ENCODE results near the gene MAX. TPM values are rescaled to one million over a fixed set of nuclear protein-coding genes. Genes with fewer than 3 reads are reported as not detected.

The MAX gene
- total RNA-seq, 1 experiment from 2014 or later = 72.9 TPM

DNA sequence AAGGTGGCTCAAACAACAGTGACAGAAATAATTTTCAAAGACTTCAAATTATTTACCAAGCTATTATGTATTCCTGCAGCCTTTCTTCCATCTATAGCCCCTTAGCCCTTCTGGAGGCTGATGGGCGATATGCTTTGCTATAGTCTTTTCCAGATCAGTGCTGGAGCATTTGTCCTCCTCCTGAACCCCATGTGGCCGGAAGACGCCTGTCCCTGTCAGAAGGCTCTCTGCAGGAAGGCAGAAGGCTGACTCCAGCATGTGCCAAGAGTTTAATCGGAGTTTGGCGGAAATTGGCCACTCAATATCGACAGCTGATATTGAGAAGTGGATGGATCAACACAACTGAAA, 49.3 kb upstream of the MAX start:
- H3K9me3 ChIP-seq (ENCODE audit: control insufficient read depth, low read depth, low read length) = no peaks in the 10 kb centered on the region
- H3K23me2 ChIP-seq (ENCODE audit: insufficient read length, low read depth, low read length, poor library complexity, severe bottlenecking) = no peaks in the 10 kb centered on the region
- H2AK5ac ChIP-seq (ENCODE audit: insufficient read length, low read length) = no peak overlapping the region
- DNase-seq = no peak
- H3K56ac ChIP-seq (ENCODE audit: insufficient read length, low read depth, low read length) = no peak overlapping the region
- H3K18ac ChIP-seq (ENCODE audit: insufficient read length, low read depth, low read length) = no peak overlapping the region
- H3K27me3 ChIP-seq (ENCODE audit: insufficient read depth, low read length) = no peaks in the 10 kb centered on the region
- Mint-ChIP-seq H3K4me3 (no peak overlapping the region), H3K9me3 (no peaks in the 10 kb centered on the region), H3K27me3 (ENCODE audit: low read depth) (no peaks in the 10 kb centered on the region; the same call in none of the 2 replicates), H3K4me1 (peaks cover 14 to 18% of the 10 kb centered on the region in 2 experiments), H3K36me3 (ENCODE audit: insufficient read depth in 1 of 3, low read depth in 3 of 3) (no peaks in the 10 kb centered on the region), H3K27ac (no peak overlapping the region; a peak in 1 of 7 replicates)
- H2BK15ac ChIP-seq (ENCODE audit: low read depth, low read length) = no peak overlapping the region
- no peak overlapping the region for H2BK120ac ChIP-seq (ENCODE audit: low read depth, low read length, poor library complexity, severe bottlenecking)
- no peak overlapping the region for H3T11ph ChIP-seq (ENCODE audit: low read length)
- no CpG with 5 or more reads among the region's 6 CpGs for WGBS (ENCODE audit: extremely low coverage, insufficient read length, low lambda C conversion rate)
- H2AFZ ChIP-seq (ENCODE audit: low read length) = no peak overlapping the region
- no peak overlapping the region for H2BK5ac ChIP-seq (ENCODE audit: insufficient read length, low read length)
- H3K23ac ChIP-seq (ENCODE audit: insufficient read length, low read depth, low read length) = no peak overlapping the region
- no peaks in the 10 kb centered on the region for H3K79me2 ChIP-seq (ENCODE audit: insufficient read depth, low read length)
- H3K4me1 ChIP-seq (ENCODE audit: insufficient read depth, low read length) = no peaks in the 10 kb centered on the region
- H3K4ac ChIP-seq (ENCODE audit: low read depth, low read length) = no peak overlapping the region
- TF ChIP-seq, protein P1, sequence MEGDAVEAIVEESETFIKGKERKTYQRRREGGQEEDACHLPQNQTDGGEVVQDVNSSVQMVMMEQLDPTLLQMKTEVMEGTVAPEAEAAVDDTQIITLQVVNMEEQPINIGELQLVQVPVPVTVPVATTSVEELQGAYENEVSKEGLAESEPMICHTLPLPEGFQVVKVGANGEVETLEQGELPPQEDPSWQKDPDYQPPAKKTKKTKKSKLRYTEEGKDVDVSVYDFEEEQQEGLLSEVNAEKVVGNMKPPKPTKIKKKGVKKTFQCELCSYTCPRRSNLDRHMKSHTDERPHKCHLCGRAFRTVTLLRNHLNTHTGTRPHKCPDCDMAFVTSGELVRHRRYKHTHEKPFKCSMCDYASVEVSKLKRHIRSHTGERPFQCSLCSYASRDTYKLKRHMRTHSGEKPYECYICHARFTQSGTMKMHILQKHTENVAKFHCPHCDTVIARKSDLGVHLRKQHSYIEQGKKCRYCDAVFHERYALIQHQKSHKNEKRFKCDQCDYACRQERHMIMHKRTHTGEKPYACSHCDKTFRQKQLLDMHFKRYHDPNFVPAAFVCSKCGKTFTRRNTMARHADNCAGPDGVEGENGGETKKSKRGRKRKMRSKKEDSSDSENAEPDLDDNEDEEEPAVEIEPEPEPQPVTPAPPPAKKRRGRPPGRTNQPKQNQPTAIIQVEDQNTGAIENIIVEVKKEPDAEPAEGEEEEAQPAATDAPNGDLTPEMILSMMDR (conservative IDR thresholded peaks at IDR 0.05) = no peak
- H3K14ac ChIP-seq (ENCODE audit: insufficient read depth, low read length) = no peak overlapping the region
- H4K20me1 ChIP-seq (ENCODE audit: control insufficient read depth, insufficient read depth, insufficient read length) = no peaks in the 10 kb centered on the region
- no peak overlapping the region for H4K5ac ChIP-seq (ENCODE audit: insufficient read length, low read depth, low read length)
- no peak overlapping the region for H3K4me2 ChIP-seq (ENCODE audit: insufficient read depth, insufficient read length, low read length)
- H2BK12ac ChIP-seq (ENCODE audit: insufficient read length, low read depth, low read length) = no peak overlapping the region
- H4K91ac ChIP-seq (ENCODE audit: insufficient read length, low read depth, low read length) = no peak overlapping the region
- H2BK20ac ChIP-seq (ENCODE audit: low read depth, low read length, poor library complexity, severe bottlenecking) = no peak overlapping the region
- no peak overlapping the region for H3K9ac ChIP-seq (ENCODE audit: extremely low read depth, insufficient read length, low read length)
- no peak overlapping the region for H4K8ac ChIP-seq (replicated peaks; ENCODE audit: insufficient read length, low read depth, low read length)
- no peaks in the 10 kb centered on the region for H3K79me1 ChIP-seq (ENCODE audit: insufficient read depth, low read depth, low read length, poor library complexity, severe bottlenecking)
- H3K27ac ChIP-seq (ENCODE audit: insufficient read length, low read depth, low read length) = no peak overlapping the region
